ENCODE results near the gene BBIP1. TPM values are rescaled to one million over a fixed set of nuclear protein-coding genes. Genes with fewer than 3 reads are reported as not detected.

BBIP1 gene
- total and polyA plus RNA-seq, 10 of the 15 experiments (the other 5 are each of a cell fraction or from before 2014, with no cell fraction given): 13.8 to 40.8 (median 31.3) TPM

DNA sequence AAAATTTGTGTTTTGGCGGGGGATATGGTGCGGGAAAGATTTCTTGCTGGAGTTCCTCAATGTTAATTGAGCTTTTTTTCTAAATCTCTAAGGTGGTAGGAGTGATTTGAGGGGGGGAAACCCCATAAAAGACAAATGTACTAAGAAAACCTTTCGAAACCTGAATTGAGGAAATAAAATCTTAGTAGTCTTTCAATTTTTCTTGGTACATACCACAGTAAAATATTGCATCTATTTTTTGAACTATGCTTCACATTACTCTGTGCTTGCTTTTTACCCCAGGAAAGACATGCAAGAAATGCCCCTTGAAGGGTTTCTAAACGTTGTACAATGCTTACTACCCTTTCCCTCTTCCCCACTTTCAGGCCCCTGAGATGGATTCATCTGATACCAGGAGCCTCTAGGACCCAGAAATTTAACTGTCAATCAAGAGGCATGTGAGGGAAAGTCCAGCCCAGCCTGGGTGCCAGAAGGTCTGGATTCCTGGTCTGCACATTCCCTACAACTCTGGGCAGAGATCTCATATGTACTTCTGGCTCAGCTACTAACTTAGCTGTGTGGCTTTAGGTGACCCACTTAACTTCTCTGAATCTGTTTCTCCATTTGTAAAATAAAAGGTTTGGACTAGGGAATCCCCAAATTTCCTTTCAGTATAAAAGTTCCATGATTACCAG is 53.0 kb downstream of the BBIP1 start:
- H2AFZ ChIP-seq (ENCODE audit: control insufficient read depth, low read depth, low read length): no peak overlapping the region; the same call in 1 of the 2 replicates
- CTCF ChIA-PET: interaction anchor here (0.8 to 5.2 kb wide), 8 partner anchors 8 to 120 kb away, joined by 3 to 53 read pairs (median 3); no protein-coding TSS in a partner anchor
- H3K4me1 ChIP-seq (ENCODE audit: control insufficient read depth, insufficient read depth, low read length): peaks cover 93% of the 10 kb centered on the region
- POLR2A ChIA-PET: interaction anchor here (1.1 to 5.2 kb wide), 12 partner anchors 11 to 92 kb away, joined by 3 to 78 read pairs (median 7); partner anchors contain the start of genes BBIP1 and SHOC2
- RAD21 ChIA-PET (ENCODE audit: unreplicated experiment): interaction anchor here (0.7 to 5.3 kb wide), 13 partner anchors 11 to 955 kb away, joined by 3 to 138 read pairs (median 7); partner anchors contain the start of genes BBIP1 and SHOC2
- H3K27me3 ChIP-seq (replicated peaks in 1 of 2; ENCODE audit: control insufficient read depth in 2 of 2, insufficient read depth in 2 of 2, low read length in 1 of 2): no peaks in the 10 kb centered on the region
- FAIRE-seq: peak; percentile 18
- peak overlapping the region; percentile 91 for H3K4me2 ChIP-seq (ENCODE audit: control insufficient read depth, insufficient read depth)
- intact Hi-C loops (cut with micrococcal nuclease; ENCODE audit: unreplicated experiment): loop anchor here (2.0 to 5.0 kb wide), 2 partner anchors 53 to 789 kb away; partner anchors contain the start of genes BBIP1 and SHOC2
- peaks cover 18% of the 10 kb centered on the region for H3K79me2 ChIP-seq (ENCODE audit: control insufficient read depth, insufficient read depth, low read length)
- no peaks in the 10 kb centered on the region for H4K20me1 ChIP-seq (ENCODE audit: control insufficient read depth, insufficient read depth)
- H3K4me3 ChIP-seq: peak overlapping the region; percentile 62; the same call in 1 of the 2 replicates
- H3K36me3 ChIP-seq (ENCODE audit: control insufficient read depth in 2 of 2, insufficient read depth in 2 of 2, low read length in 1 of 2): no peaks in the 10 kb centered on the region
- DNase-seq (ENCODE audit: low read depth, low spot score): no peak
- SMC1A ChIA-PET (ENCODE audit: uncharacterized antibody, unreplicated experiment): interaction anchor here (0.6 to 5.1 kb wide), 21 partner anchors 7 to 120 kb away, joined by 3 to 139 read pairs (median 6); partner anchors contain the start of genes BBIP1 and SHOC2
- H3K9me3 ChIP-seq (replicated peaks; ENCODE audit: control insufficient read depth, insufficient read depth, low read length): no peaks in the 10 kb centered on the region
- no TSS peak for BruUV-seq (replicated peaks)
- in situ Hi-C loops (cut with MboI): no loop called here
- peak overlapping the region; percentile 80 for H3K9ac ChIP-seq (ENCODE audit: control insufficient read depth, insufficient read depth, low read length)
- ATAC-seq: peak; percentile 36
- WGBS (ENCODE audit: insufficient coverage, insufficient replicate concordance, low lambda C conversion rate, missing lambda C conversion rate): 2% methylated on average over 4 of the region's 4 CpGs
- peak overlapping the region; percentile 99 for H3K27ac ChIP-seq (ENCODE audit: control insufficient read depth, insufficient read depth)
- TF ChIP-seq TCF3 (IDR thresholded peaks at IDR 0.05; ENCODE audit: borderline replicate concordance, insufficient read depth, low read depth, low read length) (no peak), TCF12 (IDR thresholded peaks at IDR 0.05; ENCODE audit: low read depth, low read length) (no peak), RB1 (IDR thresholded peaks at IDR 0.05; ENCODE audit: borderline replicate concordance) (no peak), ZNF622 (IDR thresholded peaks at IDR 0.05) (no peak), ZBED1 (IDR thresholded peaks at IDR 0.05; ENCODE audit: borderline replicate concordance) (no peak), ZNF384 (IDR thresholded peaks at IDR 0.05; ENCODE audit: borderline replicate concordance, low read depth, low read length) (peak; percentile 94), SIX5 (IDR thresholded peaks at IDR 0.05; ENCODE audit: low read depth, low read length, severe bottlenecking) (no peak), HCFC1 (IDR thresholded peaks at IDR 0.05; ENCODE audit: low read length) (no peak), SIN3A (IDR thresholded peaks at IDR 0.05; ENCODE audit: low read depth, low read length) (no peak), MEF2A (IDR thresholded peaks at IDR 0.05; ENCODE audit: insufficient read depth, low read depth, low read length) (0 out of 2 replicates have a peak, but pooled peaks have one; percentile 6)
- TF ChIP-seq, protein P1, sequence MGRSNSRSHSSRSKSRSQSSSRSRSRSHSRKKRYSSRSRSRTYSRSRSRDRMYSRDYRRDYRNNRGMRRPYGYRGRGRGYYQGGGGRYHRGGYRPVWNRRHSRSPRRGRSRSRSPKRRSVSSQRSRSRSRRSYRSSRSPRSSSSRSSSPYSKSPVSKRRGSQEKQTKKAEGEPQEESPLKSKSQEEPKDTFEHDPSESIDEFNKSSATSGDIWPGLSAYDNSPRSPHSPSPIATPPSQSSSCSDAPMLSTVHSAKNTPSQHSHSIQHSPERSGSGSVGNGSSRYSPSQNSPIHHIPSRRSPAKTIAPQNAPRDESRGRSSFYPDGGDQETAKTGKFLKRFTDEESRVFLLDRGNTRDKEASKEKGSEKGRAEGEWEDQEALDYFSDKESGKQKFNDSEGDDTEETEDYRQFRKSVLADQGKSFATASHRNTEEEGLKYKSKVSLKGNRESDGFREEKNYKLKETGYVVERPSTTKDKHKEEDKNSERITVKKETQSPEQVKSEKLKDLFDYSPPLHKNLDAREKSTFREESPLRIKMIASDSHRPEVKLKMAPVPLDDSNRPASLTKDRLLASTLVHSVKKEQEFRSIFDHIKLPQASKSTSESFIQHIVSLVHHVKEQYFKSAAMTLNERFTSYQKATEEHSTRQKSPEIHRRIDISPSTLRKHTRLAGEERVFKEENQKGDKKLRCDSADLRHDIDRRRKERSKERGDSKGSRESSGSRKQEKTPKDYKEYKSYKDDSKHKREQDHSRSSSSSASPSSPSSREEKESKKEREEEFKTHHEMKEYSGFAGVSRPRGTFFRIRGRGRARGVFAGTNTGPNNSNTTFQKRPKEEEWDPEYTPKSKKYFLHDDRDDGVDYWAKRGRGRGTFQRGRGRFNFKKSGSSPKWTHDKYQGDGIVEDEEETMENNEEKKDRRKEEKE (IDR thresholded peaks at IDR 0.05): no peak
- TF ChIP-seq, protein P2, sequence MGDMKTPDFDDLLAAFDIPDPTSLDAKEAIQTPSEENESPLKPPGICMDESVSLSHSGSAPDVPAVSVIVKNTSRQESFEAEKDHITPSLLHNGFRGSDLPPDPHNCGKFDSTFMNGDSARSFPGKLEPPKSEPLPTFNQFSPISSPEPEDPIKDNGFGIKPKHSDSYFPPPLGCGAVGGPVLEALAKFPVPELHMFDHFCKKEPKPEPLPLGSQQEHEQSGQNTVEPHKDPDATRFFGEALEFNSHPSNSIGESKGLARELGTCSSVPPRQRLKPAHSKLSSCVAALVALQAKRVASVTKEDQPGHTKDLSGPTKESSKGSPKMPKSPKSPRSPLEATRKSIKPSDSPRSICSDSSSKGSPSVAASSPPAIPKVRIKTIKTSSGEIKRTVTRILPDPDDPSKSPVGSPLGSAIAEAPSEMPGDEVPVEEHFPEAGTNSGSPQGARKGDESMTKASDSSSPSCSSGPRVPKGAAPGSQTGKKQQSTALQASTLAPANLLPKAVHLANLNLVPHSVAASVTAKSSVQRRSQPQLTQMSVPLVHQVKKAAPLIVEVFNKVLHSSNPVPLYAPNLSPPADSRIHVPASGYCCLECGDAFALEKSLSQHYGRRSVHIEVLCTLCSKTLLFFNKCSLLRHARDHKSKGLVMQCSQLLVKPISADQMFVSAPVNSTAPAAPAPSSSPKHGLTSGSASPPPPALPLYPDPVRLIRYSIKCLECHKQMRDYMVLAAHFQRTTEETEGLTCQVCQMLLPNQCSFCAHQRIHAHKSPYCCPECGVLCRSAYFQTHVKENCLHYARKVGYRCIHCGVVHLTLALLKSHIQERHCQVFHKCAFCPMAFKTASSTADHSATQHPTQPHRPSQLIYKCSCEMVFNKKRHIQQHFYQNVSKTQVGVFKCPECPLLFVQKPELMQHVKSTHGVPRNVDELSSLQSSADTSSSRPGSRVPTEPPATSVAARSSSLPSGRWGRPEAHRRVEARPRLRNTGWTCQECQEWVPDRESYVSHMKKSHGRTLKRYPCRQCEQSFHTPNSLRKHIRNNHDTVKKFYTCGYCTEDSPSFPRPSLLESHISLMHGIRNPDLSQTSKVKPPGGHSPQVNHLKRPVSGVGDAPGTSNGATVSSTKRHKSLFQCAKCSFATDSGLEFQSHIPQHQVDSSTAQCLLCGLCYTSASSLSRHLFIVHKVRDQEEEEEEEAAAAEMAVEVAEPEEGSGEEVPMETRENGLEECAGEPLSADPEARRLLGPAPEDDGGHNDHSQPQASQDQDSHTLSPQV (IDR thresholded peaks at IDR 0.05): no peak
- TF ChIP-seq, protein P3, sequence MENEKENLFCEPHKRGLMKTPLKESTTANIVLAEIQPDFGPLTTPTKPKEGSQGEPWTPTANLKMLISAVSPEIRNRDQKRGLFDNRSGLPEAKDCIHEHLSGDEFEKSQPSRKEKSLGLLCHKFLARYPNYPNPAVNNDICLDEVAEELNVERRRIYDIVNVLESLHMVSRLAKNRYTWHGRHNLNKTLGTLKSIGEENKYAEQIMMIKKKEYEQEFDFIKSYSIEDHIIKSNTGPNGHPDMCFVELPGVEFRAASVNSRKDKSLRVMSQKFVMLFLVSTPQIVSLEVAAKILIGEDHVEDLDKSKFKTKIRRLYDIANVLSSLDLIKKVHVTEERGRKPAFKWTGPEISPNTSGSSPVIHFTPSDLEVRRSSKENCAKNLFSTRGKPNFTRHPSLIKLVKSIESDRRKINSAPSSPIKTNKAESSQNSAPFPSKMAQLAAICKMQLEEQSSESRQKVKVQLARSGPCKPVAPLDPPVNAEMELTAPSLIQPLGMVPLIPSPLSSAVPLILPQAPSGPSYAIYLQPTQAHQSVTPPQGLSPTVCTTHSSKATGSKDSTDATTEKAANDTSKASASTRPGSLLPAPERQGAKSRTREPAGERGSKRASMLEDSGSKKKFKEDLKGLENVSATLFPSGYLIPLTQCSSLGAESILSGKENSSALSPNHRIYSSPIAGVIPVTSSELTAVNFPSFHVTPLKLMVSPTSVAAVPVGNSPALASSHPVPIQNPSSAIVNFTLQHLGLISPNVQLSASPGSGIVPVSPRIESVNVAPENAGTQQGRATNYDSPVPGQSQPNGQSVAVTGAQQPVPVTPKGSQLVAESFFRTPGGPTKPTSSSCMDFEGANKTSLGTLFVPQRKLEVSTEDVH (IDR thresholded peaks at IDR 0.05; ENCODE audit: low read depth, partially characterized antibody): no peak

Measured in GM12878 (cell line).